GM12878 (cell line): ENCODE measurements around the gene PDPN. TPM values are rescaled to one million over a fixed set of nuclear protein-coding genes. Genes with fewer than 3 reads are reported as not detected.

ENCODE experiments used
- ATAC-seq: fragments of 200-7000 bp; cut with Tn5 transposase; 3 replicates; pipeline ENCODE4 v1.9.1; 2020; ENCODE audit warnings: mild to moderate bottlenecking, moderate library complexity
- BruUV-seq: library from RNA; stranded (reverse); fragments of 400-500 nt; replicated peaks from 2 replicates; lab custom pipeline; 2021; lab: Mats Ljungman, UMichigan
- CTCF ChIA-PET: fragments of 300-600 bp; sonication (Branson Sonifier 250); formaldehyde crosslinking; extraction: SDS; loops from one replicate; lab custom pipeline; 2021; ENCODE audit warnings: inconsistent platforms; lab: Yijun Ruan, JAX
- POLR2A ChIA-PET: fragments of 350-600 bp; formaldehyde crosslinking; extraction: SDS; loops from one replicate; lab custom pipeline; 2021; ENCODE audit warnings: inconsistent platforms; lab: Charles Lee
- RAD21 ChIA-PET: fragments of 300-600 bp; sonication (Branson Sonifier 250); formaldehyde crosslinking; loops from one replicate; lab custom pipeline; 2023; ENCODE audit warnings: antibody characterized with exemption; ENCODE audit not compliant: unreplicated experiment; lab: Charles Lee
- SMC1A ChIA-PET: fragments of 300-600 bp; sonication (Branson Sonifier 250); formaldehyde crosslinking; loops from one replicate; lab custom pipeline; 2023; ENCODE audit not compliant: unreplicated experiment, uncharacterized antibody; lab: Charles Lee
- DNase-seq: peaks from one replicate; pipeline ENCODE4 v3.0.0-alpha.2; 2011; ENCODE audit warnings: low read depth, low spot score
- FAIRE-seq: peaks from 3 replicates; lab custom pipeline; 2011; peaks lifted over from hg19 to GRCh38; lab: Jason Lieb, UNC
- H2AFZ ChIP-seq: 2 replicates; pipeline ENCODE4 v1.6.0; 2011; ENCODE audit warnings: low read depth, low read length, control low read depth; ENCODE audit not compliant: control insufficient read depth
- H3K27ac ChIP-seq: 2 replicates; pipeline ENCODE4 v1.5.1; 2011; ENCODE audit warnings: control low read depth; ENCODE audit not compliant: control insufficient read depth, insufficient read depth
- H3K27me3 ChIP-seq, 2 experiments: replicated peaks in 1 of 2; 2 replicates each; pipeline versions ENCODE4 v1.6.0 to v1.6.1; 2011; ENCODE audit warnings: low read length in 1 of 2; ENCODE audit not compliant: control insufficient read depth in 2 of 2, insufficient read depth in 2 of 2
- H3K36me3 ChIP-seq, 2 experiments: 2 replicates each; pipeline ENCODE4 v1.5.1; 2011; ENCODE audit warnings: low read length in 1 of 2; ENCODE audit not compliant: control insufficient read depth in 2 of 2, insufficient read depth in 2 of 2
- H3K4me1 ChIP-seq: 2 replicates; pipeline ENCODE4 v1.6.1; 2011; ENCODE audit warnings: mild to moderate bottlenecking, low read length, moderate library complexity, mixed read lengths; ENCODE audit not compliant: control insufficient read depth, insufficient read depth
- H3K4me2 ChIP-seq: 2 replicates; pipeline ENCODE4 v1.6.0; 2011; ENCODE audit warnings: control low read depth; ENCODE audit not compliant: control insufficient read depth, insufficient read depth
- H3K4me3 ChIP-seq: fragments of 200-600 bp; sonication (generic); 2 replicates; pipeline ENCODE4 v1.5.1; 2016
- H3K79me2 ChIP-seq: 2 replicates; pipeline ENCODE4 v1.6.0; 2011; ENCODE audit warnings: low read length; ENCODE audit not compliant: control insufficient read depth, insufficient read depth
- H3K9ac ChIP-seq: 2 replicates; pipeline ENCODE4 v1.8.0; 2011; ENCODE audit warnings: low read length, control low read depth, mixed read lengths; ENCODE audit not compliant: control insufficient read depth, insufficient read depth
- H3K9me3 ChIP-seq: replicated peaks from 3 replicates; pipeline ENCODE4 v1.5.1; 2011; ENCODE audit warnings: mild to moderate bottlenecking, low read length; ENCODE audit not compliant: control insufficient read depth, insufficient read depth
- H4K20me1 ChIP-seq: 2 replicates; pipeline ENCODE4 v1.6.0; 2011; ENCODE audit not compliant: control insufficient read depth, insufficient read depth
- ATF7 ChIP-seq: fragments of 450-650 bp; IDR thresholded peaks from 2 replicates; pipeline ENCODE4 v1.6.1; 2016; ENCODE audit warnings: low read depth, mild to moderate bottlenecking
- BRCA1 ChIP-seq: IDR thresholded peaks from 2 replicates; pipeline ENCODE4 v1.6.1; 2011; ENCODE audit warnings: low read depth, low read length, improper control_type of control experiment
- CHD1 ChIP-seq: IDR thresholded peaks from 2 replicates; pipeline ENCODE4 v1.6.1; 2012; ENCODE audit warnings: low read depth, low read length, improper control_type of control experiment
- ESRRA ChIP-seq: IDR thresholded peaks from 2 replicates; pipeline ENCODE4 v1.6.1; 2012; ENCODE audit warnings: mild to moderate bottlenecking, low read length, improper control_type of control experiment
- LARP7 ChIP-seq: fragments of 450-650 bp; IDR thresholded peaks from 2 replicates; pipeline ENCODE4 v1.6.1; 2017; ENCODE audit warnings: mild to moderate bottlenecking
- MYB ChIP-seq: fragments of 150-350 bp; IDR thresholded peaks from 2 replicates; pipeline ENCODE4 v1.6.1; 2014; ENCODE audit warnings: mild to moderate bottlenecking, low read depth, low read length, borderline replicate concordance
- PAX5 ChIP-seq: IDR thresholded peaks from 2 replicates; pipeline ENCODE4 v1.6.1; 2011; ENCODE audit warnings: low read depth, low read length, borderline replicate concordance
- POLR2AphosphoS5 ChIP-seq: IDR thresholded peaks from 2 replicates; pipeline ENCODE4 v1.6.1; 2011; ENCODE audit warnings: mild to moderate bottlenecking, low read length, inconsistent platforms
- SKIL ChIP-seq: fragments of 450-650 bp; IDR thresholded peaks from 2 replicates; pipeline ENCODE4 v1.6.1; 2017; ENCODE audit warnings: mild to moderate bottlenecking, low read depth, inconsistent platforms; ENCODE audit not compliant: poor library complexity, severe bottlenecking
- ZNF274 ChIP-seq: IDR thresholded peaks from one replicate; pipeline ENCODE4 v1.8.0; 2011; ENCODE audit not compliant: insufficient read length, insufficient read depth
- ZNF622 ChIP-seq: fragments of 450-650 bp; IDR thresholded peaks from 2 replicates; pipeline ENCODE4 v1.6.1; 2017; ENCODE audit warnings: mild to moderate bottlenecking, inconsistent platforms
- WGBS: methylation state at CpG from one replicate; pipeline ENCODE4 v1.1.6; 2016; ENCODE audit warnings: low lambda C conversion rate; ENCODE audit not compliant: insufficient replicate concordance, insufficient coverage; ENCODE audit errors: missing lambda C conversion rate; 5-methylcytosine and 5-hydroxymethylcytosine counted together
- in situ Hi-C: fragments of 300-500 bp; cut with MboI; formaldehyde crosslinking; loops from 9 replicates; pipeline ENCODE4 v1.14.3; 2018; ENCODE audit warnings: mixed read lengths
- intact Hi-C: fragments of 100-400 bp; cut with micrococcal nuclease; formaldehyde crosslinking; loops from one replicate; pipeline ENCODE4 v1.14.2; 2022; ENCODE audit not compliant: unreplicated experiment
- polyA plus RNA-seq, 11 experiments: library from polyadenylated mRNA; depleted of rRNA in 4 of 11; unstranded in 6 of 11; stranded (reverse) in 5 of 11; fragments of >200 nt; fragmentation: Nextera tagmentation in 4 of 11; fragmentation: Illumina TruSeq in 1 of 11; extraction: Ambion mirVana in 4 of 11; extraction: Trizol in 1 of 11; gene quantifications; 1 replicate in 1 of 11; 2 replicates in 10 of 11; pipeline versions ENCODE4 v1.2.1 to v1.2.3, GENCODE V29; 2011 to 2016; ENCODE audit warnings: inconsistent platforms in 2 of 11, missing spikeins in 2 of 11, low read depth in 1 of 11
- total RNA-seq, 4 experiments: library from RNA; depleted of rRNA in 3 of 4; stranded (reverse); fragments of >200 nt in 3 of 4; fragmentation: Illumina TruSeq in 1 of 4; extraction: Trizol in 1 of 4; gene quantifications; 2 replicates each; pipeline versions ENCODE4 v1.2.1 to v1.2.3, GENCODE V29; 2013 to 2021
- TF ChIP-seq, protein P1 (sequence below): fragments of 450-650 bp; IDR thresholded peaks from 2 replicates; pipeline ENCODE4 v1.6.1; 2017; ENCODE audit warnings: borderline replicate concordance
- TF ChIP-seq, protein P2 (sequence below): IDR thresholded peaks from 2 replicates; pipeline ENCODE4 v1.6.1; 2012; ENCODE audit warnings: mild to moderate bottlenecking, low read depth, low read length

Gene PDPN
- total and polyA plus RNA-seq, 10 of the 15 experiments (the other 5 are each of a cell fraction or from before 2014, with no cell fraction given): 0.21 TPM; not detected in 9

- intact Hi-C loops (no loop called here), in situ Hi-C loops (no loop called here)
- ATAC-seq: no peak
- no peak for FAIRE-seq
- 56% methylated on average over 11 of the region's 11 CpGs for WGBS
- DNase-seq: no peak
- TF ChIP-seq PAX5 (no peak), ZNF622 (no peak), ESRRA (no peak), POLR2AphosphoS5 (no peak), MYB (no peak), LARP7 (no peak), ATF7 (no peak), CHD1 (no peak), SKIL (no peak), BRCA1 (no peak), ZNF274 (no peak)
- TF ChIP-seq, protein P1, sequence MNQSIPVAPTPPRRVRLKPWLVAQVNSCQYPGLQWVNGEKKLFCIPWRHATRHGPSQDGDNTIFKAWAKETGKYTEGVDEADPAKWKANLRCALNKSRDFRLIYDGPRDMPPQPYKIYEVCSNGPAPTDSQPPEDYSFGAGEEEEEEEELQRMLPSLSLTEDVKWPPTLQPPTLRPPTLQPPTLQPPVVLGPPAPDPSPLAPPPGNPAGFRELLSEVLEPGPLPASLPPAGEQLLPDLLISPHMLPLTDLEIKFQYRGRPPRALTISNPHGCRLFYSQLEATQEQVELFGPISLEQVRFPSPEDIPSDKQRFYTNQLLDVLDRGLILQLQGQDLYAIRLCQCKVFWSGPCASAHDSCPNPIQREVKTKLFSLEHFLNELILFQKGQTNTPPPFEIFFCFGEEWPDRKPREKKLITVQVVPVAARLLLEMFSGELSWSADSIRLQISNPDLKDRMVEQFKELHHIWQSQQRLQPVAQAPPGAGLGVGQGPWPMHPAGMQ: no peak
- TF ChIP-seq, protein P2, sequence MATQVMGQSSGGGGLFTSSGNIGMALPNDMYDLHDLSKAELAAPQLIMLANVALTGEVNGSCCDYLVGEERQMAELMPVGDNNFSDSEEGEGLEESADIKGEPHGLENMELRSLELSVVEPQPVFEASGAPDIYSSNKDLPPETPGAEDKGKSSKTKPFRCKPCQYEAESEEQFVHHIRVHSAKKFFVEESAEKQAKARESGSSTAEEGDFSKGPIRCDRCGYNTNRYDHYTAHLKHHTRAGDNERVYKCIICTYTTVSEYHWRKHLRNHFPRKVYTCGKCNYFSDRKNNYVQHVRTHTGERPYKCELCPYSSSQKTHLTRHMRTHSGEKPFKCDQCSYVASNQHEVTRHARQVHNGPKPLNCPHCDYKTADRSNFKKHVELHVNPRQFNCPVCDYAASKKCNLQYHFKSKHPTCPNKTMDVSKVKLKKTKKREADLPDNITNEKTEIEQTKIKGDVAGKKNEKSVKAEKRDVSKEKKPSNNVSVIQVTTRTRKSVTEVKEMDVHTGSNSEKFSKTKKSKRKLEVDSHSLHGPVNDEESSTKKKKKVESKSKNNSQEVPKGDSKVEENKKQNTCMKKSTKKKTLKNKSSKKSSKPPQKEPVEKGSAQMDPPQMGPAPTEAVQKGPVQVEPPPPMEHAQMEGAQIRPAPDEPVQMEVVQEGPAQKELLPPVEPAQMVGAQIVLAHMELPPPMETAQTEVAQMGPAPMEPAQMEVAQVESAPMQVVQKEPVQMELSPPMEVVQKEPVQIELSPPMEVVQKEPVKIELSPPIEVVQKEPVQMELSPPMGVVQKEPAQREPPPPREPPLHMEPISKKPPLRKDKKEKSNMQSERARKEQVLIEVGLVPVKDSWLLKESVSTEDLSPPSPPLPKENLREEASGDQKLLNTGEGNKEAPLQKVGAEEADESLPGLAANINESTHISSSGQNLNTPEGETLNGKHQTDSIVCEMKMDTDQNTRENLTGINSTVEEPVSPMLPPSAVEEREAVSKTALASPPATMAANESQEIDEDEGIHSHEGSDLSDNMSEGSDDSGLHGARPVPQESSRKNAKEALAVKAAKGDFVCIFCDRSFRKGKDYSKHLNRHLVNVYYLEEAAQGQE: no peak
- no TSS peak for BruUV-seq
- no peaks in the 10 kb centered on the region for H4K20me1 ChIP-seq
- no peaks in the 10 kb centered on the region for H3K79me2 ChIP-seq
- ChIA-PET RAD21 (no interaction called here), POLR2A (no interaction called here), CTCF (no interaction called here), SMC1A (no interaction called here)
- H3K4me1 ChIP-seq: no peaks in the 10 kb centered on the region
- no peak overlapping the region for H3K4me3 ChIP-seq
- H3K36me3 ChIP-seq: no peaks in the 10 kb centered on the region
- H2AFZ ChIP-seq: no peak overlapping the region
- no peak overlapping the region for H3K27ac ChIP-seq
- H3K4me2 ChIP-seq: no peak overlapping the region
- H3K9me3 ChIP-seq: no peaks in the 10 kb centered on the region
- H3K9ac ChIP-seq: no peak overlapping the region
- no peaks in the 10 kb centered on the region; a peak in 1 of 4 replicates for H3K27me3 ChIP-seq
Observed at GRCh38 chr1:13618483-13618882, 34.9 kb downstream of the PDPN start.
